Measurements from ENCODE around the gene CNTN2. TPM values are rescaled to one million over a fixed set of nuclear protein-coding genes. Genes with fewer than 3 reads are reported as not detected.

Gene CNTN2
- total and polyA plus RNA-seq, 8 donors: 0.20 to 0.63 (median 0.37) TPM; not detected in 2

DNA sequence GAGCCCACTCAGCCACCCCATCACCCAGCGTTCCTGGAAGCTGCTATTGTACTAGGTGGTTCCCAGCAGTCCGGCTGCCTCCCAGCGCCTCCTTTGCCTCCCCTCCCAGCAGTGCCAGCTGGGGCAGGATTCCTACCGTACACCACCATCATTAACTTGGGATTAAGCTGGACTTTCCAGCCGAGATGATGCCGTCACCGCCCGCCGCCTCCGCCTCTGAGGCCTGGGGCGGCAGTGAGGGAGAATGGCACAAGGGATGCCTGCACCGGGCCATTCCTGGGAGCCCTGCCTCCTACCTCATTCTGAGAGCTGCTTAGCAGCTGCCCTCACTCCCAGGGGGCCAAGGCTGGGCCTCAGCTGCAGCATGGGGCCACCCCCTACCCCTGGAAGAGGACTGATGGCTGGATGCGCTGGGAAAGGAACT, 13.2 kb downstream of the CNTN2 start:
- no peak for ATAC-seq

GRCh38 chr1:205056956-205057568, 14.1 kb downstream of the CNTN2 start:
- Histone ChIP-seq H3K9me3 (no peaks in the 10 kb centered on the region), H3K27me3 (peaks cover 0 to 18% of the 10 kb centered on the region in 2 donors), H3K36me3 (no peaks in the 10 kb centered on the region), H3K27ac (no peak overlapping the region), H3K4me1 (no peaks in the 10 kb centered on the region), H3K4me3 (no peak overlapping the region)
- intact Hi-C loops (cut with DNase I): no loop called here
- ATAC-seq (no peak), DNase-seq (peak in 1 of 4 donors; percentile 43)
- TF ChIP-seq, protein P1, sequence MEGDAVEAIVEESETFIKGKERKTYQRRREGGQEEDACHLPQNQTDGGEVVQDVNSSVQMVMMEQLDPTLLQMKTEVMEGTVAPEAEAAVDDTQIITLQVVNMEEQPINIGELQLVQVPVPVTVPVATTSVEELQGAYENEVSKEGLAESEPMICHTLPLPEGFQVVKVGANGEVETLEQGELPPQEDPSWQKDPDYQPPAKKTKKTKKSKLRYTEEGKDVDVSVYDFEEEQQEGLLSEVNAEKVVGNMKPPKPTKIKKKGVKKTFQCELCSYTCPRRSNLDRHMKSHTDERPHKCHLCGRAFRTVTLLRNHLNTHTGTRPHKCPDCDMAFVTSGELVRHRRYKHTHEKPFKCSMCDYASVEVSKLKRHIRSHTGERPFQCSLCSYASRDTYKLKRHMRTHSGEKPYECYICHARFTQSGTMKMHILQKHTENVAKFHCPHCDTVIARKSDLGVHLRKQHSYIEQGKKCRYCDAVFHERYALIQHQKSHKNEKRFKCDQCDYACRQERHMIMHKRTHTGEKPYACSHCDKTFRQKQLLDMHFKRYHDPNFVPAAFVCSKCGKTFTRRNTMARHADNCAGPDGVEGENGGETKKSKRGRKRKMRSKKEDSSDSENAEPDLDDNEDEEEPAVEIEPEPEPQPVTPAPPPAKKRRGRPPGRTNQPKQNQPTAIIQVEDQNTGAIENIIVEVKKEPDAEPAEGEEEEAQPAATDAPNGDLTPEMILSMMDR (IDR thresholded peaks at IDR 0.05): no peak

More for the DNA sequence above, 13.2 kb downstream of the CNTN2 start:
- TF ChIP-seq, protein P1 (IDR thresholded peaks at IDR 0.05): no peak
- intact Hi-C loops (cut with DNase I): no loop called here
- Histone ChIP-seq H3K27me3 (peaks cover 0 to 18% of the 10 kb centered on the region in 2 donors), H3K36me3 (no peaks in the 10 kb centered on the region), H3K4me3 (no peak overlapping the region), H3K9me3 (no peaks in the 10 kb centered on the region), H3K4me1 (no peaks in the 10 kb centered on the region), H3K27ac (no peak overlapping the region)
- DNase-seq: peak in 1 of 4 donors; percentile 63

DNA sequence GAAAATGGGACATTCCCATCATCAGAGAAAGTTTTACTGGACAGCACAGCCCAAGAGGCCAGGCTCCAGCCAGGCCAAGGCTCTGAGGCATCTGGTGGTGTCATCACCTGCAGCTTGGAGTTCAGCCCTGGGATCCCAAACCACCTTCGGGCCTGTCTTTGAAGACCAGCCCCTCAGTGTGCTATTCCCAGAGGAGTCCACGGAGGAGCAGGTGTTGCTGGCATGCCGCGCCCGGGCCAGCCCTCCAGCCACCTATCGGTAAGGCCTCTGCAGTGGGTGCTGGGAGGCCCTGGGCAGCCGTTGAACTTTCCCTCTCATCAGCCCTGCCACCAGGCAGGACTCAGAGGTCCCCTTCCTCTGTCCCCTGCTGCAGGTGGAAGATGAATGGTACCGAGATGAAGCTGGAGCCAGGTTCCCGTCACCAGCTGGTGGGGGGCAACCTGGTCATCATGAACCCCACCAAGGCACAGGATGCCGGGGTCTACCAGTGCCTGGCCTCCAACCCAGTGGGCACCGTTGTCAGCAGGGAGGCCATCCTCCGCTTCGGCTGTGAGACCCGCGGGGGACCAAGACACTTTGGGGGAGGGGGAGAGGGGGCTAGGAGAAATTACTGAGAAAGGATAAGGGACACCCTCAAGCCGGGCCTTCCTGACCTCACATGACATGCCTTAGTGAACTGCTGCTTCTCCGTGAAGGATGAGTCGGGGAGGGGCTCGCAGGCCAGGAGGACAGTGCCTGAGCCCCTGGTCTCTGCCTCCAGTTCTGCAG, 15.0 kb downstream of the CNTN2 start:
- no peak for ATAC-seq
- DNase-seq: peak in 1 of 4 donors; percentile 63

GRCh38 chr1:205058853-205059252, 15.8 kb downstream of the CNTN2 start:
- intact Hi-C loops (cut with DNase I): no loop called here
- H3K9me3 ChIP-seq: no peaks in the 10 kb centered on the region
- TF ChIP-seq, protein P1 (IDR thresholded peaks at IDR 0.05): no peak
- ATAC-seq (no peak), DNase-seq (no peak)
- H3K27me3 ChIP-seq: peaks cover 0 to 7% of the 10 kb centered on the region in 2 donors
- H3K4me3 ChIP-seq: no peak overlapping the region
- no peaks in the 10 kb centered on the region for H3K36me3 ChIP-seq
- no peak overlapping the region for H3K27ac ChIP-seq
- no peaks in the 10 kb centered on the region for H3K4me1 ChIP-seq

More for the DNA sequence above, 15.0 kb downstream of the CNTN2 start:
- Histone ChIP-seq H3K4me3 (no peak overlapping the region), H3K36me3 (no peaks in the 10 kb centered on the region), H3K4me1 (no peaks in the 10 kb centered on the region), H3K27me3 (peaks cover 0 to 9% of the 10 kb centered on the region in 2 donors), H3K9me3 (no peaks in the 10 kb centered on the region), H3K27ac (no peak overlapping the region)
- intact Hi-C loops (cut with DNase I): no loop called here
- TF ChIP-seq, protein P1 (IDR thresholded peaks at IDR 0.05): no peak

- TF ChIP-seq, protein P1 (IDR thresholded peaks at IDR 0.05): no peak
- Histone ChIP-seq H3K27ac (no peak overlapping the region), H3K27me3 (no peaks in the 10 kb centered on the region), H3K4me1 (no peaks in the 10 kb centered on the region), H3K9me3 (no peaks in the 10 kb centered on the region), H3K4me3 (no peak overlapping the region), H3K36me3 (no peaks in the 10 kb centered on the region)
- DNase-seq (no peak), ATAC-seq (no peak)
- intact Hi-C loops (cut with DNase I): no loop called here
Measured at GRCh38 chr1:205059660-205060059, 16.6 kb downstream of the CNTN2 start.
